Limb (tissue), 2 donors: ENCODE results near the gene SYT3.
"Not testable (repeated sequence)": the region's sequence is repeated elsewhere in the genome, so short reads cannot be mapped to it uniquely, and the experiment has no call there.

Experiments used
- DNase-seq, 2 donors: peaks; one replicate each; pipeline ENCODE4 v3.0.0-alpha.2; 2016; ENCODE audit errors: extremely low spot score in 2 of 2

SYT3 gene

DNA sequence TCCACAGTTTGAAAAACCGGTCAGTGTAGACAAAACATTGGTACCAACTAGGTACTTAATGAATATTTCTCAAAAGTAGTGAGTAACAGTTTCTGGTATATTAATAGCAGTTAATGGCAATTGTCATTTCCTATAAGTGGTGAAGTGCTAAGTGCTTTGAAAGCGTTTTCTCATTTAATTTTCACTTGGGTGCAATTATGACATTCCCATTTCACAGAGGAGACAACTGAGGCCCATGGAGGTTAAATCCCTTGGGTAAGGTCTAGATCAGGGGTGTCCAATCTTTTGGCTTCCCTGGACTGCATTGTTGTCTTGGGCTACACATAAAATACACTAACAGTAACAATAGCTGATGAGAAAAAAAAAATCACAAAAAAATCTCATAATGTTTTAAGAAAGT is 687 bp upstream of the SYT3 start:
- no peak for DNase-seq

GRCh38 chr19:50638600-50638999 is 1.1 kb downstream of the SYT3 start:
- DNase-seq = no peak

DNA sequence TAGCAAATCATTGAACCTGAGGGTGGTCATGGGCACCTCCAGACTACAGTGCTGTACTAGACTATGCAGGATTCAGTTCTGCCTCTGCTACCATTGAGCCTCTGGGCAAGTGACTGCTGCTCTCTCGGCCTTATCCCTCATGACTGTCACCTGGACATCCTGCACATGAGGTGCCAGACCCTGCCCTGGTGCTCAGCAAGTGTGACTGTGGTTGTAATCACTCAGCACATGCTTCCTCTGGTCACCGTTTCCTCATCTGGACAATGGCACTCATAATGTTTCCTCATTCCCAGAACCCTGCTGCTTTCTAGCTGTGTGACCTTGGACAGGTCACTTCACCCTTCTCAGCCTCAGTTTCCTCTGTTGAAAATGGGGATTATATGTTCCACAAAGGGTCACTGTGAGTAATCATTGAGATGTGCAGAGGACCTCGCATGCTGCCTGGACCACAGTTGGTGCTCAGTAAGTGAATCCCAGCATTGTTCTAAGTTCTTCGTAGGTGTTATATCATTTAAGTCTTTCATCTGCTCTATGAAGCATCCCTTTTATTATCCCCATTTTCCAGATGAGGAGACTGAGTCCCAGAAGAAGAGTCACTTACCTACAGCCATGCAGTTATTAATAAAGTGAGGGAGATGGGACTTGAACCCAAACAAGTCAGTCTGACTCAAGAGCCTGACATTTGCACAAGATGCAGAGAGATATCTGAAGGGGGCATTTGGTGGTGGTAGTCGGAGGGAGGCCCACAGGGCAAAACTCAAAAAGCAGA is 3.2 kb downstream of the SYT3 start:
- no peak for DNase-seq

- DNase-seq = no peak
Measured at GRCh38 chr19:50633973-50634372, 5.7 kb downstream of the SYT3 start.

DNA sequence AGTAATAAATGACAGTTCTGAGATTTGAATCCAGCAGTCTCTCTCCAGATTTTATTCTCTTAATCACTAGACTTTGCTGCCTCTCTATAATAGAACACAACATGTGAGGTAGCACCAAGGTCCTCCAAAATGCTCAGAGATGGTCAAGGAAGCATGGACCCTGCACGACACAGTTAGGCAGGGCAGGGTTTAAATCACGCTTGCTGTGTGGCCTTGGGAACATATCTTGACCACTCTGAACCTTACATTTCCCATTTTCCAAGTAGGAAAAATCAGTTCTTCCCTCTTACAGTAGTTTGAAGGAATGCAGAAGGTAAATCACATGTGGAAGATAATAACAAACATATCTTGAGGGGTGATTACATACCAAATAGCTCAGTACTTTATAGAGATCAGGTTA is 6.3 kb downstream of the SYT3 start:
- no peak for DNase-seq

DNA sequence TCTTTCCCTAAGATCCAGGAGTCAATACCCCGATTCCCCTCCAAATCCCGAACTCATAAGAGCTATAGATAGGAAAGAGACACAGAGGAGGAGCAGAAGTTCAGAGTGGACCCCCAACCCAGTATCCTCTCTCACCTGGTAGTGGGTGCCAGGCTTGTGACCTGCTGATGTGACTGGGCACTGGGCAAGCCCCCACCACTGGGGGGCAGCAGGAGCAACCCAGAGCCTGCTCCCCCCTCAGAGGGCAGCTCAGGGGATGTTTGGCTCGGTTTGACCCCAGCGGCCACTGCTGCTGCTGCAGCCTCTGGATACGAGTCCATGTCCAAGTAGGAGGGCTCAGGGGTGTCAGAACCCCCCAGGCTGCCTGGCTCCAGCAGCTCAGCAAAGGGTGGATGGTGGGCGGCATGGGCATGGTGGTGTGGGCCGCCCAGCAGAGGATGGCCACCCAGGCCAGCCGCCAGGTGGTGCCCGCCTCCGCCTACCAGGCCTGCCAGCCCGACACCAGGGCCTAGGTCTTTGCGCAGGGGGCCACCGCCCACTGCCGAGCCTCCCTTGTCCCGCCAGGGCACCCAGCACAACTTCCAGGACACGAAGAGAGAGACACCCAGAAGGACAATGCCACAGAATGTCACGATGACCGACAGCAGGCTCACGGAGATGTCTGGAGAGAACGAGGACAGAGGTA is 7.4 kb downstream of the SYT3 start:
- no peak for DNase-seq

DNA sequence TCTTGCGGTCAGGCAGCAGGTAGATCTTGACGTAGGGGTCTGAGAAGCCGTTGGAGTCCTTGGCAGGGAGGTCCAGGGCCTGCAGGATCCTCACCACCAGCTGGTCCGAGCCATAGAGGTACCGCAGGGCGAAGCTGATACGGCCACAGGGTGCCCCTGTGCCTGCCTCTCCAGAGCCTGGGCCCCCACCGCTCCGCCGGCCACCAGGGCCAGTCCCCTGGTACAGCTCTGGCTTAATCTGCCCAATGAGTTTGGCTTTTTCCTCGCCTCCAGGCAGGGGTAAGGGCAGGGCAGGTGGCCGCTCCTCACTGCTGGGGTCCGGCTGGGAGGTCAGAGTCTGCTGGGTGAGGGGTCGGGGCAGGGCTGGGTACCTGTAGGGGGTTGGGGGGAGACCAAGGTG is 9.9 kb downstream of the SYT3 start:
- DNase-seq = no peak

GRCh38 chr19:50629194-50629593 is 10.5 kb downstream of the SYT3 start:
- no peak for DNase-seq

DNA sequence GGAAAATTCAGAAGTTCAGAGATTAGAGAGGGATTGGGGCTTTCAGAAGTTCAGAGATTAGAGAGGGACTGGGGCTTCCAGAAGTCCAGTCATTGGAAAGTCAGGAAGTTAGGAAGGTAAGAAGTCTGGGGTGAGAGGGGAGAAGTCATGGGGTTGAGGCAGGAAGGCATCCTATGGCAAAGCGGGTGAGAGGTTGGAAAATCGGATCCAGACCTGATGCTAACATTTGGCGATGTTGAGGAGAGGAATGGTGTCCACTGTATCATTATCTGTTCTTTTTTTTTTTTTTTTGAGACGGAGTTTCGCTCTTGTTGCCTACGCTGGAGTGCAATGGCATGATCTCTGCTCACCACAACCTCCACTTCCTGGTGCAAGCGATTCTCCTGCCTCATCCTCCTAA is 11.1 kb downstream of the SYT3 start:
- no peak for DNase-seq

DNA sequence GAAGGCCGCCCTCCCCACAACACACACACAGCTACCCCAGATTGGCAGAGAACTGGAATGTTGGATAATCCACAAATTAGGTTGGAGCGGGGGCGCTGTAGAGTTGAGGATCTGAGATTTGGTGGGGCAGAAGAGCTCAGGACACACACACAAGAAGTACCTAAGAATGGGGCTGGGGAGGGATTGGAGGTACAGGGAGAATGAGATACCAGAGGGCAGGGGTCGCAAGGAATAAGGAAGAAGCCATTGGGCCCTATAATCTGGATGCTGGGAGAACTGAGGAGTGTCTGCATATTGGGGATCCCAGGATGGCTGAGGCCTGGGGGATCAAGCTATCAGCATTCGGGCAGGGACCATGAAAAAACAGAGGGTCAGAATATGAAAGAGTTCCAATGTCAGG is 11.5 kb downstream of the SYT3 start:
- no peak for DNase-seq

DNA sequence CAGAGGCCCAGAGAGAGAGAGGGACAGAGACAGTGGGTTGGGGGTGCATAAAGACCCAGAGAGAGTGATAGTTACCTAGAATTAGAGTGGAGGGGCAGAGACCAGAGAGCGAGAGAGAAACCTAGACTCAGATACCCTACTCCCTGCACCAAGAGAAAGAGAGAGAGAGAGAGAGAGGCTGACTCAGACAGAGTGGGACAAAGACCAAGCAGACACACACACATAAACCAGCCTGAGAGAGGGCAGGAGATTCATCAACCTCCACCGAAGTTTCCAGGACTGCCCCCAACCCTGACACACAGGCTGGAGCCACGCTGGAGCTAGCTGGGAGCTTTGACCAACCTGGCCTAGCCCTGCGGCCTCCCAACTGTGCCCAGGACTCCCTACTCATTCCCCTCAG is 12.9 kb downstream of the SYT3 start:
- no peak for DNase-seq

- DNase-seq = no peak
Measured at GRCh38 chr19:50626011-50626410, 13.7 kb downstream of the SYT3 start.

- no peak for DNase-seq
Measured at GRCh38 chr19:50624949-50625600, 14.6 kb downstream of the SYT3 start.

- not testable (repeated sequence) for DNase-seq
Measured at GRCh38 chr19:50620394-50620906, 19.2 kb downstream of the SYT3 start.

DNA sequence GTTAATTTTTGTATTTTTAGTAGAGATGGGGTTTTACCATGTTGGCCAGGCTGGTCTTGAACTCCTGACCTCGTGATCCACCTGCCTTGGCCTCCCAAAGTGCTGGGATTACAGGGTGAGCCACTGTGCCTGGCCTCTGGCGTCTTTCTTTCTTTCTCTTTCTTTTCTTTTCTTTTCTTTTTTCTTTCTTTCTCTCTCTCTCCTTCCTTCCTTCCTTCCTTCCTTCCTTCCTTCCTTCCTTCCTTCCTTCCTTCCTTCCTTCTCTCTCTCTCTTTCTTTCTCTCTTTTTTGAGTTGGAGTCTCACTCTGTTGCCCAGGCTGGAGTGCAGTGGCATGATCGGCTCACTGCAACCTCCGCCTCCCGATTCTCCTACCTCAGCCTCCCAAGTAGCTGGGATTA is 20.5 kb downstream of the SYT3 start:
- not testable (repeated sequence) for DNase-seq

DNA sequence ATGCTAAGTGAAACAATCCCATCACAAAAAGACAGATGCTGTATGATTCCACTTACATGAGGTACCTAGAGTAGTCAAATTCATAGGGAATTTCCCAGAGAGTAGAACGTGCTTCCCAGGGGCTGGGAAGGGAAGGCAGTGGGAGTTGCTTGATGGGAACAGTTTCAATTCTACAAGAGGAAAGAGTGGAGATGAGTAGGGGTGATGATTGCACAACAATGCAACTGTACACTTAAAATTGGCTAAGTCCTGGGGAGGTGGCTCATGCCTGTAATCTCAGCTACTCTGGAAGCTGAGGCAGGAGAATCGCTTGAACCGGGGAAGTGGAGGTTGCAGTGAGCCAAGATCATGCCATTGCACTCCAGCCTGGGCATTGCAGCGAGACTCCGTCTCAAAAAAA is 21.3 kb downstream of the SYT3 start:
- not testable (repeated sequence) for DNase-seq

DNA sequence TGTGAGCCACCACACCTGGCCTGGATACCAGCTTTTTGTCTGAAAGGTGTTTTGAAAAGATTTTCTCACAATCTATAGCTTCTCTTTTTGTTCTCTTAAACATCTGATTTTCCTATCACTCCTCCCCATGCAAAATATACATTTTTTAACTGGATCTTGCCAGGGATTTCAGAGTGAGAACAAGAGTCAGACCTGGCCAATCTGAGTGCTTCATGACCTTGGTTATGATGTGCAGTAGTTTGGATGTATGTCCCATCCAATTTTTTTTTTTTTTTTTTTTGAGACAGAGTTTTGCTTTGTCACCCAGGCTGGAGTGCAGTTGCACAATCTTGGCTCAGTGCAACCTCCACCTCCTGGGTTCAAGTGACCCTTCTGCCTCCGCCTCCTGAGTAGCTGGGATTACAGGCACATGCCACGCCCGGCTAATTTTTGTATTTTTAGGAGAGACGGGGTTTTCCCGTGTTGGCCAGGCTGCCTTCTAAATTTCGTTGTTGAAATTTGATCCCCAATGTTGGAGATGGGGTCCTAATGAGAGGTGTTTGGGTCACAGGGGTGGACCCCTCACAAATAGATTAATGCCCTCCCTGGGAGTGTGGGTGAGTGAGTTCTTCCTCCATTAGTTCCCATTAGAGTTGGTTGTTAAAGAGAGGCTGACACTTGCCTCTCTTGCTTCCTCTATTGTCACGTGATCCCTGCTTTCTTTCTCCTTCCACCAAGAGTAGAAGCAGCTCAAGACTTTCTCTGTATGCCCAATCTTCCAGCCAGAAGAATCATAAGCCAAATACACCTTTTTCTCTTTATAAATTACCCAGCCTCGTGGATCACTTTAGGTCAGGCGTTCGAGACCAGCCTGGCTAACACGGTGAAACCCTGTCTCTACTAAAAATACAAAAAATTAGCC is 26.9 kb downstream of the SYT3 start:
- not testable (repeated sequence) for DNase-seq

- DNase-seq = peak; percentile 71 to 94
Measured at GRCh38 chr19:50607874-50608785, 31.6 kb downstream of the SYT3 start.

GRCh38 chr19:50607388-50607787 is 32.3 kb downstream of the SYT3 start:
- DNase-seq = peak in 1 of 2 donors; percentile 35
